HG02943 (cell line): Measurements from ENCODE around the gene PNISR.
A peak's percentile ranks its signal among the peaks of the same experiment; 100 is the strongest.

Source experiments
- ATAC-seq: cut with Tn5 transposase; IDR thresholded peaks from one replicate; pipeline ENCODE4 v1.9.1; 2021; ENCODE audit warnings: mild to moderate bottlenecking, low read depth, moderate library complexity; ENCODE audit not compliant: unreplicated experiment

The PNISR gene

DNA sequence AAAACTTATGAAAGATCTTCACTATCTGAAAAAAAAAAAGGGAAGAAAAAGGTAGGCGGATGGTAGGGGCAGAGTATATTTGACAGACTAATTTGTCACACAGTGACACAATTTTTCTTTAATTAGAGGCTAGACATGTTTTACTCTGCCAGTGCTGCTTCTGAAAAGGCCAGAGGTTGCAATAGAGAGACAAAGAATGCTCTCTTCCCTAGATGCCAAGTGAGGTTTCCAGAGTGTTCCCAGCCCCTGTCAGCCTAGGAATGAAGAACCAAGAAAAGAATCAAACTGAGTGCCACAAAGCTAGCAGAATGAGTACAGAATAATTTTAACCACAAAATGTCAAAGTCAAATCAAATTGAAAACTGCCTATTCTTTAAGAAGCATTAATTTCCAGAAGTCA is 13.0 kb downstream of the PNISR start:
- no peak for ATAC-seq

DNA sequence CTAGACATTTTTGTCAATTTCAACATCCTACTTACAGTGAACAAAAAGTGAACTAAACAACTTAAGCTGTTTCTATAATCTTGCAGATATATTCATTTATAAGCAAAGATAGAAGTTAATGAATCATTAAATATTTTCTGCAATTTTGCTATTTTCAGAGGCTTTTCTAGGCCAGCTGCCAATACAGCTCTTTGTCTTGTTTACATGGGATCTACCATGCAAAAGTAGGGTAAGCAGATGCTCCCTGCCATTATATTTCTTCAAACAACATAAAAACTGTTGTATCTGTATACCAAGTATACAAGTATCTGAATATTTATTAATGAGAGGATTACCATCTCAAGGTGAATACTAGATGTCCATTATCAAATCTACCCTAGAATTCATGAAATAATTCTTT is 15.4 kb downstream of the PNISR start:
- ATAC-seq: no peak

DNA sequence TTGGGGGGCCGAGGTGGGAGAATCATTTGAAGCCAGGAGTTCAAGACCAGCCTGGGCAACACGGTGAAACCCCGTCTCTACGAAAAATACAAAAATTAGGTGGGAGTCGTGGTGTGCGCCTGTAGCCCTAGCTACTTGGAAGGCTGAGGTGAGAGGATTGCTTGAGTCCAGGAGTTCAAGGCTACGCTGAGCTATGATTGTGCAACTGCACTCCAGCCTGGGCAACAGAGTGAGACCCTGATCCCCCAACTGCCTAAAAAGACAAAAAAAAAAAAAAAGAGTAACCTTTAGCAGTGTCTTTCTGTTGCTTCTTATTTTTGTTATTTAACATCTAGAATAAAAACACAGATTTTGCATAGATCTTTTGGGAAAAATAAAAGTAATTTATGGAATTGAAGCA is 18.0 kb downstream of the PNISR start:
- no peak for ATAC-seq

DNA sequence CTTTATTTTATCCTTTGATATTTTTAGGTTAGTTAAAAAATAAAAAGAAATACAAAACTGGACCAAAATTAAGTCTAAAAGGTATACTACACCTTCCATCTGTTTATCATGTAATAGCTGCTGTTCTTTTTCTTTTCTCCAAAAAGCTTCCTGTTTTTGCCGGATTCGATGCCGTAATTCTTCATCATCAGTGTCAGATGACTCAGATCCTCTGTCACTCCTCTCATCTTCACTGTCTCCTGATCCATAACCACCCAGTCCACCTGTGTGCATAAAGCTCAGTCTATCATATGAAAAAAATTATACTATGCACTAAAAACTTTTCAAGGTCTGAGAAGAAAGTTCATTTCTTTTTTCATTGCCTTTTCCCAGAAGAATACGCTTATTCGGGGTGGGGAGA is 22.7 kb downstream of the PNISR start:
- no peak for ATAC-seq

DNA sequence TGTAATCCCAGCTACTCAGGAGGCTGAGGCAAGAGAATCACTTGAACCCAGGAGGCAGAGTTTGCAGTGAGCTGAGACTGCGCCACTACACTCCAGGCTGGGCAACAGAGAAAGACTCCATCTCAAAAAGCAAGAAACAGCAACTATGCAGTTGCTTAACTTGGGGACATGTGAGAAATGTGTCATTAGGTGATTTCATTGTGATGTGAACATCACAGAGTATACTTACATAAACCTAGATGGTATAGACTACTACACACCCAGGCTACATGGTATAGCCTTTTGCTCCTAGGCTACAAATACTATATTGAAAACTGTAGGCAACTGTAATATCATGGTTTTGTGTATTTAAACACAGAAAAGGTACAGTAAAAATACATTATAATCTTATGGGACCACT is 27.8 kb downstream of the PNISR start:
- no peak for ATAC-seq

DNA sequence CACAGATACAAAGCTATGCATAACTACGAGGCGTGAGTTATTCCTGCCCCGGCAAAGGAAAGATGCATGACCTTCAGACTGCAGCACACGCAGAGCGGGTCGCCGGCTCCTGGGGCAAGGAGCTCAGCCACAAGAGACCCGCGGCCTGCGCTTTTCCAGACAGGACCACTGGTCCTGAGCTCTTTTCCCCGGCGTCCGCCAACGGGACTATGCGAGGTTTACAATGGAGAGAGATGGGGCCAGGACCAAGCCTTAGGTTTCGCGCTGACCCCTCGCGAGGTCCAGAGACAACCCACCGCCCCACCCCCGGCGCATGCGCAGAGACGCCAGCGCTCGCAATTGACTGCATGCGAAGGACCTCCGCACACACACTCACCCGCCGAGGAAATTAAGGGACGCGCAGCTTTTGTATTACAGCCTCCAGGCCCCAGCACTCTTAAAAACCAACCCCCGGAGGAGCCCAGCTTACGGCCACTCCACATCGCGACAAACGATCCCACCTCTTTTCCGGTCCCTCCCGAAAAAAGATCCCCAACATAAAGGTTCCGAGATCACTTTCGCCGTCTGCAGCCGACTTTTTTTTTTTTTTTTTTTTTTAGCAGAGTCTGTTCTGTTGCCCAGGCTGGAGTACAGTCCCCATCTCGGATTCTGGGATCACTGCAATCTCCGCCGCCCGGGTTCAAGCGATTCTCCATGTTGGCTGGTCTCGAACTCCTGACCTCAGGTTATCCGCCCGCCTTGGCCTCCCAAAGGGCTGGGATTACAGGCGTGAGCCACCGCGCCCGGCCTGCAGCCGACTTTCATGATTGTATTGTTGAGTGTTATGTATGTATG is 31.2 kb downstream of the PNISR start, which contains the start of gene COQ3:
Gene COQ3 (minus strand): TSS at position 498 of the 834 bp plus-strand sequence. CDS start 16 bp downstream, at position 482.
- peak; percentile 66 for ATAC-seq

DNA sequence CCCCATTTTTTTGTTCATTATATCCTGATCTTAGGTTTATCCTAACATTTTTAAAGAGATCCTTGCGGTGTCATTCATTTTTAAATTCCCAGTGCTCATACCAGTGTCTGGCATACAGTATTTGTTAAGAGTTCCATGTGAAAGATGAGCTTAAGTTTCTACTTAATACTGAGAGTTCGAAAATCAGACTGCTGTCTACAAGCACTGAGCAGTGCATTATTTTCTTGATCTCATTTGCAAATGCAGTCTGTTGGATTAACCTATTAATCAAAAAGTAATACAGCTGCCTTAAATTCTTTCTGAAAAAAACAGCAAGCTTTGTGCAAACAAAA is 31.8 kb downstream of the PNISR start:
- peak; percentile 20 for ATAC-seq

DNA sequence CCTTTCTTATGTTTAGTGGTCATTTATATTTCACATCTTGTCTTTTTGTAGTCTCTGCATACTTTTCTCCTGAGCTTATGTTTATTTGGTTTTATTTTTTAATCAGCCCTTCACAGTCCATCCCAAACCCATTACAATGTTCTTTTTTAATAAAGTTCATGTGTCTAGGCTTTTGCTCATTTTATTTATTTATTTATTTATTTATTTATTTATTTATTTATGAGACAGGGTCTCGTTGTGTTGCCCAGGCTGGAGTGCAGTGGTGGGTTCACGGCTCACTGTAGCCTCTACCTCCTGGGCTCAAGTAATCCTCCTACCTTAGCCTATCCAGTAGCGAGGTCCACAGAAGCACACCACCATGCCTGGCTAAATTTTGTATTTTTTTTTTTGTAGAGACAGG is 34.2 kb downstream of the PNISR start:
- ATAC-seq: no peak

DNA sequence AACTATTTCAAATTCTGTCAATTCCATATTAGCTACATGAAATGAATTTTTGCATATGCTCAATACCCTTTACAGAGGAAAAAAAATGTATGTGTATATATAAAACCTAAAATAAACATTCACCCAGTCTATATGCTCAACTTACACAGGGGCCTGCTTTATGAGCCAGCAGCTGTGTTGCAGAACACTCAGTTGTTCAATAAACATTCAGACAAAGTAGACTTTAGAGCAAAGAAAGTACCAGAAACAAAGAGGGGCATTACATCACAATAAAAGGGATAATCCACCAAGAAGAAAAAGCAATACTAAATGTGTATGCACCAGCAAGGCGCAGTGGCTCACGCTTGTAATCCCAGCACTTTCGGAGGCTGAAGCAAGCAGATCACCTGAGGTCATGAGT is 40.6 kb downstream of the PNISR start:
- ATAC-seq: no peak

DNA sequence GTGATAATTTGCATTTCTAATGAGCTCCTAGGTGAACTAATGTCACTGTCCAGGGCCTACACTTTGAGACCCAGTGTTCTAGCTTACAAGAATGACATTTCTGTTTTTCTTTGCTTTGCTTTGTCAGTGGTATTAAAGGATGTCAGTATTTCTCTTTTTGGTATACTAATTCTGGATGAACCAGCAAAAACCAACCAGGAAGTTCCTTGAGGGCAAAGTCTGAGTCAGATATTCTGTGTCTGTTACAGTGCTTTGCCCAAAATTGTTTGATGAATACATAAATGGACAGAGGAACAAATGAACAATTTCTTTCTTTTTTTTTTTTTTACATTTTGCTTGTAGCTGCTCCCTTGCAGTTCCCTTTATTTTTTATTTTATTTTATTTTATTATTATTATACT is 46.5 kb downstream of the PNISR start:
- ATAC-seq: no peak

DNA sequence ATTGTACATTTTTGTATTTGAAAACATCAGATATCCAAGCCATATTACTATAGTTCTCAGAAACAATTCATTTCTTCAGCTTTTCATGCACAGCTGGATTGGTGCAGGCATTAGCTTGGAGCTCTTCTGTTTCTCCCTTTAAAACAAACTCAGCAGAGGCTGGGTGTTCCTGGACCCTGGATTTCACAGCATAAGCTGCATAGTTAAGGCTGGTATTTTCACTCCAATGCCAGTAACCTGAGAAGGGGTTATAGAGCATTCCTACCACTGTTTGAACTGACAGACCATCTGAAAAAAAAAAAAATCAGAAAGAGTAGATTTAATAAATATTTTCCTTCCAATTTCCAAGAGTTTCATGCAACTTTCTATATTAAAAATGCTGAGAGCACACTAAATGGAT is 55.6 kb downstream of the PNISR start:
- ATAC-seq: no peak

DNA sequence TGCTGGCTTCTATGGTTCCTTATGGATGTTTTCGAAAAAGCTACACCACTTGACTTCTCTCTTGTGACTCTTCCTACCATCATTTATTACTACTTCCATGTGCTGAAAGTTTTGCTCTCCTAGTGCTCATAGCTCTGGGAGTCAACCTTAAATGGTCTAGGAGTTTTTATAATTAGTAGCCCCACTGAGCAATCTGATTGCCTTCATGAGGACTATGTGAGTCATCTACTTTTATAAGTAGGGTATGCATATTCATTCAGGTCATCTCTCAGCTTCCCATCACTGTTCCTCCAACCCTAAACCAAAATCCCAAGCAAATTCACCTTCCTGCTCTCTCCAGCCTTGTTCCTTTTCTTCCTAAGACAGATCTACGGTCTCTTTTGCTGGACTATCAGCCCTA is 58.3 kb downstream of the PNISR start:
- ATAC-seq: no peak

DNA sequence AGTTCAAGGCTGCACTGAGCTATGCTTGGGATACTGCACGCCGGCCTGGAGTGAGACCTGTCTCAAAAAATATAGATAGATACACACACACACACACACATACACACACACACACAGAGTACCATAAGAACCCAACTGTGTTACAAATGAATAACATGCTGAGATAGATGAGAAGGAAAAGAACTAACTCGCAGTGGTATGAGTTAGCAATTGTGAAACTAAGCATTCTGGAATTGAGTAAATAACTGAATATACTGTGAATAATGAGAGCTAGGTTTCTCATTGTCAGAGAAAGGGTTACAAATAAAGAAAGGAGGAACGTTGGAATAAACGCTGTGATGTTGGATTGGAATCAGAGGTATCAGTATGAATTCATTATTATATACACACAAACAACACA is 61.1 kb downstream of the PNISR start:
- ATAC-seq: peak; percentile 64

DNA sequence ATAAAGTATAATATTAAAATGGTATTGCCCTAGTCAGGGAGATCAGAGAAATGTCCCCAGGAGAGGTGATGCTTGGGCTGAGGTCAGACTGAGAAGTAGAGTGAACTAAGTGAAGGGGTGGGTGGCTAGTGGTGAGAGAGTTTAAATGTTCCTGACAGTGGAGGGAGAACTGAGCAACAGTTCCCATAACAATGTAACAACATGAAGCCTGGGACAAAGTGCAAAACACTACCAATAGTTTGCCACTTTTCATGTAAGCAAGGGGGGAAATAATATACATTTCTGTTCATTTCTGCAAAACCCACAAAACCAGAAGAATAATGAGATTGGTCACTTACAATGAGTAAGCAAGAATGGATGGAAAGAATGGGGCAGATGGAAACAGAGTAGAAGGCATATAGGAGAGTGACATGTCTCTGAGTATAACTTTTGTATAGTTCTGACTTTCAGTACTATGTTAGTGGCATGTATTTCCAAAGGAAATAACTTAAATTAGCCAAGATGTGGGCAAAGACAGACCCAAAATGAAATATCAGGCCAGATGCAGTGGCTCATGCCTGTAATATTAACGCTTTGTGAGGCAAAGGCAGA is 62.3 kb downstream of the PNISR start:
- no peak for ATAC-seq

DNA sequence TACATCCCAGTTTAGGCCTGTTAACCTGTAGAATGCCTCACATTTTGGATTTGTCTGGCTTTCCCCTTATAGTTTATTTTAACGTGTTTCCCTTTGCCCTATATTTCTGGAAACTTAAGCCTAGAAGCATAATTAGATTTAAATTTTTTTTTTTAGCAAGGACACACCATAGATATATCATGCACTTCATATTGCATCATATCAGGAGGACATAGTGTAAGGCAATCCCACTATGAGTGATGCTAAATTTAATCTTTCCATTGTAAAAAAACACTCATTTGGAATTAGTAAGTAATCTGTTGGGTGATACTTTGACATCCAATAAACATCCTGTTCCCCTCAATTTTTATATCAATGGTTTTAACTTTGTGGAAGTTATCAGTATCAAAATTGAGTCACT is 65.3 kb downstream of the PNISR start:
- ATAC-seq: no peak

DNA sequence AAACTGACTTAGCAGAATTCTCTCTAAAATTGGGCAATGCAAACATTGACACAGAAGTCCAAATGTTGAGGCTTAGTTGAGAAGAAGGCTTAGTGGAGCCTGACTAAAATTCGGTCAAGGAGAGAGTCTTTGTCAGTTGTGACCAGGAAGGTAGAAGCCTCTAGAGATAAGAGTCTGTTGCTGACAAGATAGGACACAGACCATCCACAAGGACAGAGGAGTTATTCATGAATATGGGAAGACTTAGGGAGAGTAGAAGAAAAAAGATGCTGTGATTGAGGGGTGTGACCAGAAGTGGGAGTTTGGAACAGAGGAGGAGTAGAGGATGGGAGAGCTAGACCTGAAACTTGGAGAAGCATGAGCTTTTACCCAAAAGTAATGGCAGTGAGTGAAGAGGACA is 68.5 kb downstream of the PNISR start:
- ATAC-seq: no peak

DNA sequence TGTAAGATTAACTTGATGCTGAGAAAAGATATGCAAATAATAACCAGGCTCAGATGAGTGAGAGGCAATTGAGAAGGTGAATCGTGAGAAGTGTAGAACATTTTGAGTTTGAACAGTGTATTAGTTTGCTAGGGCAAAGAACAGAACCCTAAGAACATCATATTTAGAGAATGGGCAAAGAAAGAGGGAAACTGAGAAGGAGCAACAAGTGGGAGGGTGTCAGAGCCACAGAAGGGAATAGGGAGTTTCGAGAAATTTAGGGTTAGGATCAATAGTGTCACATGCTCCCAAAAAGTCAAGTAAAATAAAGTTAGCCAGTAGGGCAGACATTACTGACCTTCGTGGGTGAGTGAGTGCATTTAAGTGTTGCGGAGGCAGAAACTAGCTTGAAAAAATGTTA is 70.1 kb downstream of the PNISR start:
- no peak for ATAC-seq

DNA sequence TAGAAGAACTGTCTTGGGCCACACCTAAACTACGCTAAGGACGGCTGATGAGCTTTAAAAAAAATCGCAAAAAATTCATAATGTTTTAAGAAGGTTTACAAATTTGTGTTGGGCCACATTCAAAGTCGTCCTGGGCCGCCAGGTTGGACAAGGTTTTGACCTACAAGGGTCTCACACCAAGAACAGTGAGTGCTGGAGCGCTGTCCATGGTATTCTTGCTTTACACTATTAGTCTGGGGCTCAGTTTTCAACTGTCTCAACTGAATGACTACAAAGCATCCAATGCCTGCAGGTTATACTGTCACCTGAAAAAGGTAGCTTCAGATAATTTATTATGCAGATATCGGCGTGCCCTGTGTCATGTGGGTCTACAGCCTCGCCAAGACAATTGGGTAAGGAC is 72.0 kb downstream of the PNISR start:
- no peak for ATAC-seq

DNA sequence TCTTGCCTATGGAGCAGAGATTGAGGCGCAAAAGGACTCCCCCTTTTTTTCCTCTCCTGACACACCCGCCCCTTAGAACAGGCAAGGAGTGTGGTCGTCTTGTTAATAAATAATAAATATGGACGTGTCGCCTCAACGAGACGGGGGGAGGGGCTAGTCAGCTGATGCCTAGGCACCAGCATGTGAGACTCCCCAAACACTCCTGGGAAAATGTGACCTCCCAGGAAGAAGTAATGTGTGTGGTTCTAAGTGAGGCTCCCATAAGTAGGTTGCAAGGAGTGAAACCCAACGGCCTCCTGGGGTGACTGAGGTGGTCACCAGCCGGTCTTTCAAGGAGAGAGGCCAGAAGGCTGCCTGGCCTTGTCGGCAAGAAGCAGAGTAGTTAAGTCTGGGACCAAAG is 74.5 kb downstream of the PNISR start:
- no peak for ATAC-seq

DNA sequence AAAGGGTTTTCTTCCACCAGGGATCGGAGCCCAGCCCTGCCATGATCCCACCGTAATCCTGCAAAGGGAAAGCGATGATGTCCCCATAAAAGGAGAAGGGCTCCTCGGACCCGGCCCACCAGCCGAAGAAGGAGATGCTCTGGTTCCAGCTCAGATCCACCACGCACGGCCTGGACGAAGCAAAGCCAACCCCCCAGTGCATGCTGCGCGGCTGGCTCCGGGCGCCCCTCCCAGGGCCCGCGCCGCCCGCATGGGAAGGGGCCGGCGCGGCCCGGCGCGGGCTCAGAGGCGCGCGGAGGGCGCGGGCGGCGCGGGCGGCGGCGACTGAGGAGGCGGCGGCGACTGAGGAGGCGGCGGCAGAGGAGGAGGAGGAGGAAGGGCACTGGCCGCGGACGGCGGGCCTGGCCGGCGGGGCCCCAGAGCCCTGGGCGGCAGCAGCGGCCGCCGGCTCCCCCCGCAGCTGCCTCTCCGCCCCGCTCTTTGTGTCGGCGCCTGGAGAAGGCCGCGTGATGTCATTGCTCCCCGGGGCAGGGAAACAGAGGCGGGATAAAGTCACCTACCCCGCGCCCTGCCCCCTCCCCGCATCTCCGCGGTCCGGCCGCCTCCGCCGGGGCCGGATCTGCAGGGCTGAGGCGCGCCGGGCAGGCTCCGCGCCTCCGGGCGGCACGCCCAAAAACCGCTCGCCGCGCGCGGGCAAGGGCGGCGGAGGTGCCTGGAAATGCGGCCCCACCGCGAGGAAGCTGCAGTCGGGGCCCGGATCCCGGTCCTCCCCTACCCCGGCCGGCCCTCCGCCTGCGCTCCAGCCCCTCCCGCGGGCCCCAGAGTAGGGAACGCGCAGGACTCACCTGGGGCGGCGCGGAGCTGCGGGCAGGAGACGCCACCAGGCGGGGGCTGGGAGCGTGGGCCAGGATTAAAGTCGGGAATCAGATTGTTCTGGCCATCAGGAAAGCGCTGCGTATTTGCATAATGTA is 75.7 kb downstream of the PNISR start, which contains the start of gene FAXC:
Gene FAXC (minus strand): TSS at position 504 of the 971 bp plus-strand sequence. CDS start 302 bp downstream, at position 202.
- no peak for ATAC-seq
